ENCODE data around the gene AOPEP.

Gene AOPEP

GRCh38 chr9:94794476-94795167 lies 68.1 kb downstream of the AOPEP start:
- DNase-seq = no peak

GRCh38 chr9:94796687-94797086 lies 70.2 kb downstream of the AOPEP start:
- no peak for DNase-seq

GRCh38 chr9:94798201-94798600 lies 71.7 kb downstream of the AOPEP start:
- no peak for DNase-seq

GRCh38 chr9:94798708-94799107 lies 72.2 kb downstream of the AOPEP start:
- DNase-seq = no peak

DNA sequence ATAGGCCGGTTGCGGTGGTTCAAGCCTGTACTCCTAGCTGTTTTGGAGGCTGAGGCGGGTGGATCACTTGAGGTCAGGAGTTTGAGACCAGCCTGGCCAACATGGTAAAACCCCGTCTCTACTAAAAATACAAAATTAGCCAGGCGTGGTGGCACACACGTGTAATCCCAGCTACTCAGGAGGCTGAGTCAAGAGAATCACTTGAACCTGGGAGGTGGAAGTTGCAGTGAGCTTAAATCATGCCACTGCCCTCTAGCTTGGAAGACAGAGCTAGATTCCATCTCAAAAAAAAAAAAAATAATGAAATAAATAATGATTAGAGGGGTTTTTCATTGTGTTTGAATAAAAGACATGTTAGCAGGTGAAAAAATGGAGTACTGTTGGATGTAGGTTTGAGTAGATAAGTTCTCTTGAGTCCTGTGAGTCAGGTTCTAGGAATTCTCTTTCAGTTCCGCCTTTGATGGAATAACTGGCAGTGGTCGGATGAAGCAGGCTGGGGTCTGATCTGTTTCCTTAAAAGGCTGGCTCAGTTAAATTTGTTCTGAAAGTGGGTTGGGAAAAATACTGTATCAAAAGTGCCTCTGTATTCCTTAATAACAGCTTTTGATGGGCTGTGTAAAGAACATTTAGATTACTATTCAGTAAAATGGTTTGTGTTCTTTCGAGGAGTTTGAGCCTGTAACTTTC lies 73.2 kb downstream of the AOPEP start:
- no peak for DNase-seq

GRCh38 chr9:94800424-94801117 lies 74.1 kb downstream of the AOPEP start:
- no peak for DNase-seq

- no peak for DNase-seq
Observed at GRCh38 chr9:94801234-94801633, 74.7 kb downstream of the AOPEP start.

DNA sequence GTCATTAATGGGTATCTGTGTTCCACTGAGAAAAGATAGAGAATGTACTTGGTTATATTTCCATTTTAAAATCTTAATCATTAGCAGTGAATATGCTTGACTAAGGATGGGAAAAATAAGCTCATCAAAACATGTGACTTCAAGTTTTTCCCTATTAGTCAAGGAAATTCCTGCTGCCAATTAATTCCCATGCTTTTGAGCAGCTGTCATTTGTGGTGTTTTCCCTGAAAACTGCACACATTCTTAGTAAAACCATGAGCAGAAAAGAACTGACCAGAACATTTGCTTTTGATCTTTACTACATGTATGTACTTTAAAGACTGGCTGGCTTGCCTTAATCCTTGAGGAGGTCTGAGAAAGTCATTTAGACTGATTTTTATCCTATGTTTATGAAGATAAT lies 75.2 kb downstream of the AOPEP start:
- DNase-seq = no peak

GRCh38 chr9:94802251-94802650 lies 75.8 kb downstream of the AOPEP start:
- DNase-seq = no peak

DNA sequence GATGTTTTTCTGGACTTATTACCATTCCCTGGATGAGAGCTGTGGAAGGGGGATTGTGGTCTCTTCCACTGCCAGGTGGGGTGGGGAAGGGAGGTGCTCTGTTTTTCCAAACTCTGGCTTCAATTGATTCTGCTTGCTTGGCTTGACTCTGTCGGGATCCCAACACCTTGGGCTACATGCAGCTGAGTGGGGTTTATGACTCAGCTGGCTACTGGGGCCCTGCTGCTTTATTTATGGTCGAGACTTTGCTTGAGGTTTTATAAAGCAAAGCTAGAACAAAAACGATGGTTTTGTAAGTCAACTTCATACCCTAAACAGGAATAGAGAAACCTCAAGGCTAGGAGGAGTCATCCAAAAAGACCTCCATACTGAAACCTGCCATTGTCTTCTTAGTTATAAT lies 76.3 kb downstream of the AOPEP start:
- peak; percentile 42 for DNase-seq

GRCh38 chr9:94804316-94804715 lies 77.8 kb downstream of the AOPEP start:
- no peak for DNase-seq

- no peak for DNase-seq
Observed at GRCh38 chr9:94805051-94805489, 78.6 kb downstream of the AOPEP start.

- no peak for DNase-seq
Observed at GRCh38 chr9:94805585-94805984, 79.1 kb downstream of the AOPEP start.

GRCh38 chr9:94806307-94806893 lies 79.9 kb downstream of the AOPEP start:
- DNase-seq = no peak

GRCh38 chr9:94807556-94807955 lies 81.1 kb downstream of the AOPEP start:
- no peak for DNase-seq

- DNase-seq = no peak
Observed at GRCh38 chr9:94808926-94809700, 82.6 kb downstream of the AOPEP start.

DNA sequence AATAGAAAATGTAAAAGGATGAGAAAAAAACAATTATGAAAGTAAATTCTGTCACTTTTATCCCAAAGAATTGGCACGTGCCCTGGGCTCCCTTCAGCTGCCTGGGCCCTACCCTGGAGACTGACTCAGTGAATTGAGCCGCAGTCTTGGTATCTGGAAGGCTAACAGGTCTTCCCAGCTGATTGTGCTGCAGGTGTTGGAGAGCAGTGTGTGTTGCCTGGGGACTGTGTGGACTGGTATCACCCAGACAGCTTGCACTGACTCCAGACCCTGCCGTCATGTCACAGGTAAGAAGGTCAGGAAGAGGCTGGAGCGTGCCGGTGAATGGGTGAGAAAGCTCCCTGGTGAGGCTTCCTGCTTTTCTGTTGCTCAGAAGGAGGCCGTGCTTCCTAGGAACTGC lies 83.3 kb downstream of the AOPEP start:
- no peak for DNase-seq

DNA sequence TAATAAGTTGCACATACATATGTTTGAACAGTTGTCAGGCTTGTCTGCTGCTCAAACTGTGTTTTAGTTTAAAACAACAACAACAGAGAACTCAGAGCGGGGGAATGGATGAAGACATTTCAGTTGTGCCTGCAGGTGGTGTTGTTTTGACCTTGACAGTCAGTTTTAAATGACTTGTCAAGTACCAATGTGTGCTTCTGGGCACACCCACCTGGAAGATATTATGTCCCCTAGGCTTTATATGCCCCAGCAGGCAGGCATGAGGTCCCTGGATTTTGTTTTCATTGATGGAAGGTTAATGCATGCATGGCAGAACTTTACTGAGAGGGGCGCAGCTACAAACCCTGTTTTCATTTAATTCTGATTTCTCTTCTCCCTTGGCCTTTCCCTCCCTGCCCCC lies 84.6 kb downstream of the AOPEP start:
- no peak for DNase-seq

DNA sequence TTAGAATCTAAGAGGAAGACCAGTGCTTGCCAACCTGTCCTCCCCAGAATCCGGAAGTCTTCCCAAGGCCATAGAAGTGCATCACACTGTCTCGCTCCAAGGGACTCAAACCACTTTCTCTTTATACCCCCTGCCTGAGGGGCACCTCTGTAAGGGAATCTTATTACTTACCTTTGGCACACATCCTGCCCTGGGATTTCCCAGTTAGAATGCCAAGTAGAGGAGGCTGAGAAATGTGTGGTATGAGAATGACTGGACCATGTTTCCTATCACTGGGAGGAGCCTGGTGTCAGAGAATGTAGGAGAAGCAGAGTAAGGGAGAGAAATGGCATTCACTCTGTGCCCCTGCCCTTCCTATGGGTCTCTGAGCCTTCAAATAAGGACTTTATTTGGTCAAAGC lies 85.8 kb downstream of the AOPEP start:
- DNase-seq = no peak

- DNase-seq = no peak
Observed at GRCh38 chr9:94813379-94813778, 86.9 kb downstream of the AOPEP start.

DNA sequence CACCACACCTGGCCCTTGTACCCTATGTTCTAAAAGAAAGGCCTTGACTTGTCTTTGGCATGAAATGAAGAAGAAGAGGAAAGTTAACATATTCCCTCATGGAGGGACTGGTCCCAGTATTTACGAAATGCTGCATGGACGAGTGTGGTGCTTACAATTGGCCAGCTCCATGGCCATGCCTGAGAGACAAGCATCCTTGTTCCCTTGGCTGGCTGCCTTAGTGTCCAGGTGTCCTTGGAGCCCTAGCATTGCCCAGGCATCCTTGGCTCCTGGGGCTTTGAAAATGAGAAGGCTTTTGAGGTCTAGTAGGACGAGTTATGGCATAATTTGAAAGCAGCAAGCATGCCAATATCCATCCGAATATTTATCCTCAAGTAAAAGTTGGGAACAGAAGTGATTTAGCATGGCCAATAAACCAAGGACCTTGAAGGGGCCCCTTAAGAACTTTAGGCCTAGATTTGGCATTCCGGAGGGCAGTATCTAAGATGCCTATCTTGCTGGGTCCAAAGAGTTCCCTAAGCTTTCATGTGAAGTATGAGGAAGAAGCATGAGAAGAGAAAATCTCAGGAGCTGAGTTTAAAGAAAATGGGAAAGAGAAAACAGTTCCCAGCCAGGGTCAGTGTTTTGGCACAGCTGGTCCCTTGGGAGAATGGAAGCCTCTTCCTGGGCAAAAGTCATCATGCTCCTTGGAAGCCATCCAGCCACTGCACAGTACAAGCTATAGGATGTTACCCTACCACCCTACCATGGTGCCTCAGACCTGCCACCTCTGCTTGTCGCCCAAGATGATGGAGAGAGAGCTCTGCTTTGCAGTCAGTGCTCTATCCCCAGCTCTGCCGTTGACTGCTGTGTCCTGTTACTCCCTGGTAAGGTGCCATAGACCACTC lies 91.0 kb downstream of the AOPEP start:
- DNase-seq = no peak

GRCh38 chr9:94818178-94818541 lies 91.7 kb downstream of the AOPEP start:
- DNase-seq = no peak
